ENCODE data around the gene KIAA0040.
"Not testable (repeated sequence)": the region's sequence is repeated elsewhere in the genome, so short reads cannot be mapped to it uniquely, and the experiment has no call there.

KIAA0040 gene

GRCh38 chr1:175133673-175134435 lies 58.7 kb downstream of the KIAA0040 start:
- DNase-seq: no peak

- no peak for DNase-seq
Observed at GRCh38 chr1:175132436-175132835, 60.1 kb downstream of the KIAA0040 start.

GRCh38 chr1:175131095-175131494 lies 61.5 kb downstream of the KIAA0040 start:
- no peak for DNase-seq

DNA sequence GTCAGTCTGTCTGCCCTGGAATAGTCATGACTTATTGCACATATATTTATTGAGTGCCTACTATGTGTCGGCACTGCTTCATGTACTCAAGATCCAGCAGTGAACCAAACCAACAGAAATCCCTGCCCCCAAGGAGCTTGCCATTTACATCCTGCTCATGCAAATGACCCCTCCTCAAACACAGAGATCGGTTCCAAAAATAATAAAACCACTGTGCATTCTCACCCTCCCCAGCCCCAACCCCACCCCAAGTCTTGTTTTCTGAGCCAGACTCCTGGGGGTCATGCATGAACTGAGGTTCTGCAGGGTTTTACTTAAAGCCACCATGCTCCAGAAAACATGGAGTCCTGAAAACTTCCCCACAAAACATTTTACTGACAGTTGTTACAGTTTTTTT lies 61.9 kb downstream of the KIAA0040 start:
- DNase-seq: no peak

DNA sequence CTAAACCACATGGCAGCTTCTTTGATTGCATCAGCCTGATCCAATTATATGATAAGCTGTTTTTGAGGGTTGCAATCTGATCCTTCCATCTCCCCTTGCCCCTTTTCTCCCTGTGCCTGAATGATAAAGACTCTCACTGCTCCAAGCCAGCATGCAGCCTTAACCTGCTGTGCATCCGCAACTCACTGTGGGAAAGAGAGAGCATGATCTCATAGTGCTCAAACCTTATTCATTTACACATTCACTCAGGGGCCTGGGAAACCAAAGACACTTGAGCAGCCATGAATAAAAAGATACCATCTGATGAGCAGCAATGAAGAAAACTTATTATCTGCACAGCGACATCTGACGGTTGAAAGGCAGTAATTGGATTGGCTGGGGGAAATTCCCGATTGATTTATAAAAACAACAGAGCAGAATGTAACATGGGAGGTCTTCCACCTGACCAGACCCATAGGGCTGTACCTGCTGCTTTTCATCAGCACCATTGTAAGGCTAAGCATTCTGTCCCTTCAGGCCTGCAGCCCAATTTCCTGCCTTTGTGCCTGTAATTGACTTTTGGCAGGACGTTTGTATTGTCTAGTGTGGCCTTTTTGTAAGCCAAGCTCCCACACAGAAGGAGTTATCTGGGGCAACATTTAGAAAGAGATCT lies 62.5 kb downstream of the KIAA0040 start:
- DNase-seq: no peak

GRCh38 chr1:175129644-175129996 lies 63.0 kb downstream of the KIAA0040 start:
- no peak for DNase-seq

GRCh38 chr1:175129182-175129581 lies 63.4 kb downstream of the KIAA0040 start:
- DNase-seq: no peak

DNA sequence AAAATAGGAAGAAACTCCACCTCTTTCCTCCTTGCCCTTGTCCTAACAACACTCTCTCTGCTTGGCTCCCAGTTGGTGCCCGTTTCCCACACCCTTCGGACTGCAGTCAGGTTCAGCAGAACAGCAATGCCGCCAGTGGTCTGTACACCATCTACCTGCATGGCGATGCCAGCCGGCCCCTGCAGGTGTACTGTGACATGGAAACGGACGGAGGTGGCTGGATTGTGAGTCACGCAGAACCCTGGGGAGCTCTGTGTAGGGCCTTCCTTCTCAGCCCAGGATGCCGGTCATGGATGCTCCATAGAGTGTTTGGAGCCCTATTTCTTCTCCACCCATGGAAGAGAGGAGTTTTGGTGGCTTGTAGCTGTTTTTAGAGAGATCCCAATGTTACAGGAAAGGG lies 64.1 kb downstream of the KIAA0040 start:
- DNase-seq: no peak

DNA sequence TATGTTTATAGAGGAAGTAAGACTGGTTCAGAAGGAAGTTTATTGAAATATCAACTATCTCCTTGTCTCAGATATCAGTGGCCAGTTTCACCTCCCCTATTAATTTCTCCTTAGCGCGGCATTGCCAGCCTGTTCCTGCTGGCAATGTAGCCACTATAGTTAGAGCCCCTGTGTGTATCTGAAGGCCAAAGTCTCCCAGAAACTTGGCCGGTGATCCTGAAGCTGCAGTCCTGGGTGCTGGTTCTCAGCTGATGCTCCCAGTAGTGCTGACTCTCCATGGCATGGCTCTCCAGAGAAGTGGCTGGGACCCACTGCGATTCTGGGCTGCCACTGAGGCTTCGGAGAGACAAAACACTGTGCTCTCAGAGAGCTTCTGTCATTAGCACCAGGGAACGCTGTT lies 65.0 kb downstream of the KIAA0040 start:
- no peak for DNase-seq

DNA sequence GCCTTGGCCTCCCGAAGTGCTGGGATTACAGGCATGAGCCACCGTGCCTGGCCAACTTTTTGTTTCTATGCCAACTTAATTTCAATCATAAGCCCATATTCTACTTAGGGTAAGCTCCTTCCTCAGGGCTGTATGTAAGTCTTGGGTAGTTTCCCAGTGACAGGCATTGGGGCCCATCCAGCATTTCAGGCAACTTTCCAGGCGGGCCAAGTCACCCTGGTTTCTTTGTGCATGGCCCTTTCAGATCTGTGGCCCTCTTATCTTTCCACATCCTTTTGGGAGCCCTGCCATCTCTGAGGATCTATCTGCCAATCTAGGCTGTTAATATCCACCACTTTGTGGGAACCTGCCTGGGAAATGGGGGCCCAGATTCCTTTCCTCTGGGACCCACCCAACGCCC lies 66.2 kb downstream of the KIAA0040 start:
- no peak for DNase-seq

GRCh38 chr1:175124861-175125260 lies 67.7 kb downstream of the KIAA0040 start:
- DNase-seq: no peak

- DNase-seq: no peak
Observed at GRCh38 chr1:175120511-175120910, 72.1 kb downstream of the KIAA0040 start.

DNA sequence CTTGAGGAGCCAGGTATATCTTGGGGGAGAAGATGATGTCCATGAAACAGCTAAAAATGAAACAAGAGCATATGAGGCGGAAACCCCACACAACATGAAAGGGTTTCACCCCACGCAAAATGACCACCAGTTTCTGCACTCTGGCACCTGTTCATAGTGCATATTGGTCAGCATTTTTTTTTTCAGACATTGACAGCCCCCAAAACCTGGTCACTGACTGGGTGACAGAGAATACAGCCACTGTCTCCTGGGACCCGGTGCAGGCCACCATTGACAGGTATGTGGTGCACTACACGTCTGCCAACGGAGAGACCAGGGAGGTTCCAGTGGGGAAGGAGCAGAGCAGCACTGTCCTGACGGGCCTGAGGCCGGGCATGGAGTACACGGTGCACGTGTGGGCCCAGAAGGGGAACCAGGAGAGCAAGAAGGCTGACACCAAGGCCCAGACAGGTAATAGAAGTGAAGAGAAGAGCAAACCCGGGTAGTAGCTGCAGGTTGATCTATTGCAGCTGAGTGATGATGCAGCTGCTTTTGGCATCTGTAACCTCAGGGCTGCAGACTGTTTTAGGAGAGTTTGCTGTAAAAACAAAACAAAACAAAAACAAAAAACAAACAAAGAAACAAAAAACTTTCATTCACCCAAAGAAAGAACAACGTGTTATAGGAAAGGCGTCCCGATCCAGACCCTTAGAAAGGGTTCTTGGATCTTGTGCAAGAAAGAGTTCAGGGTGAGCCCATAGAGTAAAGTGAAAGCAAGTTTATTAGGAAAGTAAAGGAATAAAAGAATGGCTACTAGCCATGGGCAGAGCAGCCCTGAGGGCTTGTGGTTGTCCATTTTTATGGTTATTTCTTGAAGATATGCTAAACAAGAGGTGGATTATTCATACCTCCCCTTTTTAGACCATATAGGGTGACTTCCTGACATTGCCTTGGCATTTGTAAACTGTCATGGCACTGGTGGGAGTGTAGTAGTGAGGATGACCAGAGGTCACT lies 73.9 kb downstream of the KIAA0040 start:
- DNase-seq: no peak

DNA sequence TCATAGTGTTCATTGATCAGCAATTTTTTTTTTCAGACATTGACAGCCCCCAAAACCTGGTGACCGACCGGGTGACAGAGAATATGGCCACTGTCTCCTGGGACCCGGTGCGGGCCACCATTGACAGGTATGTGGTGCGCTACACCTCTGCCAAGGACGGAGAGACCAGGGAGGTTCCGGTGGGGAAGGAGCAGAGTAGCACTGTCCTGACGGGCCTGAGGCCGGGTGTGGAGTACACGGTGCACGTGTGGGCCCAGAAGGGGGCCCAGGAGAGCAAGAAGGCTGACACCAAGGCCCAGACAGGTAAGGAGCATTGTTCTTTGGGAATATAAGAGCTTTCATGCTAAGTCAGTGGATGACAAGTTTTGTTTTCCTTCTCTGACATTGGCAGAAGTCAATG lies 75.7 kb downstream of the KIAA0040 start:
- DNase-seq: no peak

DNA sequence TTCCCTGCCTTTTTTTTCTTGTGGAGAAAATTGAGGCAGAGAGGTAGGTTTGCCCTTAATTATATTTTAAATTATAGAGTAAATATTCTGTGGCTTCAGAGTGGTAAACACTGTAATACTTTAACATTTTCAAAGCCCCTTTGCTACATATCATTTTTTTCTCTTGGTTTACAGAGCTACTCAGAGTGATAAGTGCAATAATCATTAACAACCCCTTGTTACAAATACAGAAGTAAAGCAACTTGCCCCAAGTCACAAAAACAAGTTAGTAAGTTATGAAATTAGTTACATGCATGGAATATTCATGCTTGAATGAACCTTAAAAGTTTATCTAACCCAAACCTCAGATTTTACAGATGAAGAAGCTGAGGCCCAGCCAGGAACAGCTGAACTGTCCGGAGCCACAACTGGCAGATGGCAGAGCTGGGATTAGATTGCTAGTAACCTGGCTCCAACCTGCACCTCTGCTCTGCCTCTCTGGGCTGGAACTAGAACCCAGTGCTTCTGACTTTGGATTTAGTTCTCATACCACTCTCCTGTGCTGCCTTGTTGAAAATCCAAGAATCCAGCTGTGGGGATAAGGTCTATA lies 76.3 kb downstream of the KIAA0040 start:
- no peak for DNase-seq

GRCh38 chr1:175114996-175115395 lies 77.6 kb downstream of the KIAA0040 start:
- DNase-seq: no peak

DNA sequence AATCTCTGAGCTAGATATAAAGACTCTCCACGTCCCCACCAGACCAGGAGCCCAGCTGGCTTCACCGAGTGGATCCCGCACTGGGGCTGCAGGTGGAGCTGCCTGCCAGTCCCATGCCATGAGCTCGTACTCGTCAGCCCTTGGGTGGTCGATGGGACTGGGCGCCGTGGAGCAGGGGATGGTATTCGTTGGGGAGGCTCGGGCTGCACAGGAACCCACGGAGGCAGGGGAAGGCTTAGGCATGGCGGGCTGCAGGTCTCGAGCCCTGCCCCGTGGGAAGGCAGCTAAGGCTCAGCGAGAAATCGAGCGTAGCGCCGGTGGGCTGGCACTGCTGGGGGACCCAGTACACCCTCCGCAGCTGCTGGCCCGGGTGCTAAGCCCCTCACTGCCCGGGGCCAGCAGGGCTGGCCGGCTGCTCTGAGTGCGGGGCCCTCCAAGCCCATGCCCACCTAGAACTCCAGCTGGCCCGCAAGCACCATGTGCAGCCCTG lies 84.2 kb downstream of the KIAA0040 start:
- DNase-seq: not testable (repeated sequence)

Measured in activated CD4-positive, alpha-beta T cell treated with anti-CD3 and anti-CD28 coated beads for 48 hours (primary cell).